ENCODE measurements around the gene RAP1A.
"Not testable (repeated sequence)": the region's sequence is repeated elsewhere in the genome, so short reads cannot be mapped to it uniquely, and the experiment has no call there.

RAP1A gene

GRCh38 chr1:111598544-111598943 is 21.0 kb upstream of the RAP1A start:
- no peak for DNase-seq (ENCODE audit: low spot score)

- DNase-seq (ENCODE audit: low spot score), result no peak
These were observed 19.6 kb upstream of the RAP1A start for GRCh38 chr1:111599781-111600693.

GRCh38 chr1:111600886-111601386 is 18.7 kb upstream of the RAP1A start:
- no peak for DNase-seq (ENCODE audit: low spot score)

GRCh38 chr1:111602302-111602701 is 17.3 kb upstream of the RAP1A start:
- no peak for DNase-seq (ENCODE audit: low spot score)

GRCh38 chr1:111602974-111603373 is 16.6 kb upstream of the RAP1A start:
- DNase-seq (ENCODE audit: low spot score), result no peak

GRCh38 chr1:111603979-111604378 is 15.6 kb upstream of the RAP1A start:
- no peak for DNase-seq (ENCODE audit: low spot score)

GRCh38 chr1:111604931-111605330 is 14.7 kb upstream of the RAP1A start:
- DNase-seq (ENCODE audit: low spot score), result no peak

GRCh38 chr1:111605576-111605975 is 14.0 kb upstream of the RAP1A start:
- DNase-seq (ENCODE audit: low spot score), result no peak

- not testable (repeated sequence) for DNase-seq (ENCODE audit: low spot score)
These were observed 13.0 kb upstream of the RAP1A start for GRCh38 chr1:111606457-111607215.

- not testable (repeated sequence) for DNase-seq (ENCODE audit: low spot score)
These were observed 11.1 kb upstream of the RAP1A start for GRCh38 chr1:111608528-111608927.

- DNase-seq (ENCODE audit: low spot score), result no peak
These were observed 7.6 kb upstream of the RAP1A start for GRCh38 chr1:111611986-111612385.

- no peak for DNase-seq (ENCODE audit: low spot score)
These were observed 3.5 kb upstream of the RAP1A start for GRCh38 chr1:111615870-111616715.

- DNase-seq (ENCODE audit: low spot score), result no peak
These were observed 1.5 kb upstream of the RAP1A start for GRCh38 chr1:111618081-111618480.

- no peak for DNase-seq (ENCODE audit: low spot score)
These were observed 491 bp upstream of the RAP1A start for GRCh38 chr1:111618961-111619634.

GRCh38 chr1:111620441-111620971 is 917 bp downstream of the RAP1A start:
- DNase-seq (ENCODE audit: low spot score), result no peak

GRCh38 chr1:111621050-111621449 is 1.5 kb downstream of the RAP1A start:
- DNase-seq (ENCODE audit: low spot score), result no peak

GRCh38 chr1:111622166-111622565 is 2.6 kb downstream of the RAP1A start:
- no peak for DNase-seq (ENCODE audit: low spot score)

GRCh38 chr1:111624382-111624781 is 4.8 kb downstream of the RAP1A start:
- DNase-seq (ENCODE audit: low spot score), result no peak

GRCh38 chr1:111625276-111625675 is 5.7 kb downstream of the RAP1A start:
- no peak for DNase-seq (ENCODE audit: low spot score)

GRCh38 chr1:111628153-111628552 is 8.6 kb downstream of the RAP1A start:
- DNase-seq (ENCODE audit: low spot score), result no peak
